Osteocyte (in vitro differentiated cells): Measurements from ENCODE around the gene SLC35E1. TPM values are rescaled to one million over a fixed set of nuclear protein-coding genes. Genes with fewer than 3 reads are reported as not detected.

Experiments
- DNase-seq: peaks from one replicate; pipeline ENCODE4 v3.0.0; 2021; ENCODE audit warnings: mixed read lengths; ENCODE audit not compliant: unreplicated experiment; ENCODE audit errors: extremely low spot score
- H3K27ac Mint-ChIP-seq: one replicate; pipeline ENCODE4 v1.8.0; 2021; ENCODE audit warnings: mild to moderate bottlenecking, mixed read lengths; ENCODE audit not compliant: unreplicated experiment
- H3K27me3 Mint-ChIP-seq: one replicate; pipeline ENCODE4 v1.8.0; 2021; ENCODE audit warnings: mixed read lengths; ENCODE audit not compliant: unreplicated experiment
- H3K36me3 Mint-ChIP-seq: one replicate; pipeline ENCODE4 v1.8.0; 2021; ENCODE audit warnings: mixed read lengths; ENCODE audit not compliant: unreplicated experiment
- H3K4me1 Mint-ChIP-seq: one replicate; pipeline ENCODE4 v1.8.0; 2021; ENCODE audit warnings: mixed read lengths; ENCODE audit not compliant: unreplicated experiment
- H3K4me3 Mint-ChIP-seq: one replicate; pipeline ENCODE4 v1.8.0; 2021; ENCODE audit warnings: mild to moderate bottlenecking, moderate library complexity, mixed read lengths; ENCODE audit not compliant: unreplicated experiment
- H3K9me3 Mint-ChIP-seq: one replicate; pipeline ENCODE4 v1.8.0; 2021; ENCODE audit warnings: mixed read lengths; ENCODE audit not compliant: unreplicated experiment
- total RNA-seq: library from RNA; stranded (reverse); gene quantifications from 2 replicates; pipeline ENCODE4 v1.2.1, GENCODE V29; 2021
- TF ChIP-seq, protein P1 (sequence below): fragments of 200-600 bp; sonication (generic); IDR thresholded peaks from 2 replicates; pipeline ENCODE4 v1.5.0; 2021; ENCODE audit warnings: antibody characterized with exemption, mild to moderate bottlenecking, moderate library complexity

Gene SLC35E1
- total RNA-seq, 1 donor from 2014 or later: 55.5 TPM

DNA sequence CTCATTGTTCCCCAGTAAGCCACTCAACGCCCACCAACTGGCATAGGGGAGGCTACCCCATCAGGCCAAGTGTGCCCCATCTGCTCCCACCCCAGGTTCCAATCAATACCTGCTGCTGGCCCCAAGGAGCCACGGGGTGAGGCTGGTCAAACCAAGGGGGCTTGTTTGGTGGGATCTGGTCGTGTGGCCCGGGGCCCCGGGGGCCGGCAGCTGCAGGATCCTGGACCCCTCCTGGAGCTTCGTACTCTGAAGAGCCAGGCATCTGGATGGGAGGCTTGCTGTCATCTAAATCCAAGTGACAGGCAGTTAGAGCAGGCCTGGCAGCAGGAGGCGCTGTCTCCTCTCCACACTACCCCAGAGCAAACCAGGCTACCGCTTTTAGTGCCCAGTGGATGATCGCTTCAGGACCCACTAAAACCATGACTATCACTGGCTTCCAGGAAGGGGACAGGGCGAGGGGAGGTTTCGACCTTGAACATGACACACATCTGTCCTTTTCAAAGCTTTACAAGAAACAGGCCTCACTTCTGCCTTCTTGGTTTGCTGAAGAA, 44.2 kb downstream of the SLC35E1 start:
- H3K27ac Mint-ChIP-seq: no peak overlapping the region
- peaks cover 38% of the 10 kb centered on the region for H3K36me3 Mint-ChIP-seq
- no peaks in the 10 kb centered on the region for H3K4me1 Mint-ChIP-seq
- no peaks in the 10 kb centered on the region for H3K9me3 Mint-ChIP-seq
- TF ChIP-seq, protein P1, sequence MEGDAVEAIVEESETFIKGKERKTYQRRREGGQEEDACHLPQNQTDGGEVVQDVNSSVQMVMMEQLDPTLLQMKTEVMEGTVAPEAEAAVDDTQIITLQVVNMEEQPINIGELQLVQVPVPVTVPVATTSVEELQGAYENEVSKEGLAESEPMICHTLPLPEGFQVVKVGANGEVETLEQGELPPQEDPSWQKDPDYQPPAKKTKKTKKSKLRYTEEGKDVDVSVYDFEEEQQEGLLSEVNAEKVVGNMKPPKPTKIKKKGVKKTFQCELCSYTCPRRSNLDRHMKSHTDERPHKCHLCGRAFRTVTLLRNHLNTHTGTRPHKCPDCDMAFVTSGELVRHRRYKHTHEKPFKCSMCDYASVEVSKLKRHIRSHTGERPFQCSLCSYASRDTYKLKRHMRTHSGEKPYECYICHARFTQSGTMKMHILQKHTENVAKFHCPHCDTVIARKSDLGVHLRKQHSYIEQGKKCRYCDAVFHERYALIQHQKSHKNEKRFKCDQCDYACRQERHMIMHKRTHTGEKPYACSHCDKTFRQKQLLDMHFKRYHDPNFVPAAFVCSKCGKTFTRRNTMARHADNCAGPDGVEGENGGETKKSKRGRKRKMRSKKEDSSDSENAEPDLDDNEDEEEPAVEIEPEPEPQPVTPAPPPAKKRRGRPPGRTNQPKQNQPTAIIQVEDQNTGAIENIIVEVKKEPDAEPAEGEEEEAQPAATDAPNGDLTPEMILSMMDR: peak; percentile 40
- no peak overlapping the region for H3K4me3 Mint-ChIP-seq
- H3K27me3 Mint-ChIP-seq: no peaks in the 10 kb centered on the region
- DNase-seq: no peak

DNA sequence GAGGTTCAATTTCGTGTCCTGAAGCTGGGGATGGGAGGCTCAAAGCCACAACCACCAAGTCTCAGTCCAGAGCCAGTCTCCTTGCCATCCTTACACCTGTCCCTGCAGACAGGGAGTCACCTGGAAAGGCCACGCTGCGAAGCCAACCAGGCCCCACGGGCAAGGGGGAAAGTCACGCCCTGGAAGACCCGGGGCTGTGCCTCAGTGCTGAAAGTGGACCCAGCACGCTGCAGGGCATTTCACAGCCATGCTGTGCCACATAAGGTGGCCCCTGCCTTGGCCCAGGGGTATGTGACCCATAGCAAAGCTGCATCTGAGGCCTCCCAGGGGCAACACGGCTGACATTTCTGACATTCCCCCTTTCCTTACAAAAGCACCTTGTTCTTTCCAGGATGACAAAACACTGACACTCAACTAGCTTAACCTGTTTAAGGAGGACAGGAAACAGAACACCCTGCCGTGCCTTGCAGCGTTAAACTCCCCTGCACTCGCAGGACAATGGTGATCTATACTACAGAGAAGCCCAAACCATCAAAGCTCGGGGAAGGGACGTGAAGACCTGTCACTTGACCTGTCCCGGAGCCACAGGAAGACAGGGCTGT, 44.8 kb downstream of the SLC35E1 start:
- no peak for DNase-seq
- H3K36me3 Mint-ChIP-seq: peaks cover 43% of the 10 kb centered on the region
- no peak overlapping the region for H3K4me3 Mint-ChIP-seq
- TF ChIP-seq, protein P1: no peak
- no peaks in the 10 kb centered on the region for H3K4me1 Mint-ChIP-seq
- no peaks in the 10 kb centered on the region for H3K9me3 Mint-ChIP-seq
- H3K27ac Mint-ChIP-seq: no peak overlapping the region
- H3K27me3 Mint-ChIP-seq: no peaks in the 10 kb centered on the region

DNA sequence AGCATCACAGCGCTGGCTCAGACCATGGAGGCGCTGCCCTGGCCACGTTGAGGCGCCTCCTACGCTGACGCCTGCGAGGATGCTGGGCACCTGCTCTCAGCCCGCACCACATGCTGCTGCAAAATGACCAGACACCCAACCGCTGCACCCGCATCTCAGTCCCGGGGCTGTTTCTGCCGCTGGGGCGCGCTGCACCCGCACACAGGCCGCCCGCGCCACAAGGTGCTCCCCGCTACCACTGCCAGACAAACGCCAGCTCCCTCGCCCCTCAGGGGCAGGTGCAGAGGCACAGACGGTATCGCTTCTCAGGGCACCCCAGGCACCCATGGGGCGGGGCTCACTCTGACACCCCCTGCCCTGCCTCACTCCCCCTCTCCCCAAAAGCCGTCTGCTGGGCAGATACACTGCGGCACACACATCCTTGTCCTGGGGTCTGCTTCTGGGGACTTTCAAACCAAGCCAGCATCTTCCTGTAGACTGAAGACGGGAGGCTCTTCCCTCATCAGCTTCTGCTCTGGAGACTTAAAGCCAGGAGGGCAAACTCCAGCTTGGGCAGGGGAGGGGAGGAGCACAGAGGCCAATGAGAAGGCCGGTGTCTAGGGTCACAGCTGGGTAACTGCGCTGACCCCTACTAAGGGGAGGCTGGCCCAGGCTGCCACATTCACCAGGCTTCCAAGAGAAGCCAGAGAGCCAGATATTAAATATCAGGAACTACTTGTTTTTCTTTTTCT, 46.3 kb downstream of the SLC35E1 start:
- no peaks in the 10 kb centered on the region for H3K27me3 Mint-ChIP-seq
- TF ChIP-seq, protein P1: no peak
- H3K27ac Mint-ChIP-seq: no peak overlapping the region
- H3K4me3 Mint-ChIP-seq: no peak overlapping the region
- no peak for DNase-seq
- no peaks in the 10 kb centered on the region for H3K9me3 Mint-ChIP-seq
- H3K36me3 Mint-ChIP-seq: peaks cover 32% of the 10 kb centered on the region
- no peaks in the 10 kb centered on the region for H3K4me1 Mint-ChIP-seq

DNA sequence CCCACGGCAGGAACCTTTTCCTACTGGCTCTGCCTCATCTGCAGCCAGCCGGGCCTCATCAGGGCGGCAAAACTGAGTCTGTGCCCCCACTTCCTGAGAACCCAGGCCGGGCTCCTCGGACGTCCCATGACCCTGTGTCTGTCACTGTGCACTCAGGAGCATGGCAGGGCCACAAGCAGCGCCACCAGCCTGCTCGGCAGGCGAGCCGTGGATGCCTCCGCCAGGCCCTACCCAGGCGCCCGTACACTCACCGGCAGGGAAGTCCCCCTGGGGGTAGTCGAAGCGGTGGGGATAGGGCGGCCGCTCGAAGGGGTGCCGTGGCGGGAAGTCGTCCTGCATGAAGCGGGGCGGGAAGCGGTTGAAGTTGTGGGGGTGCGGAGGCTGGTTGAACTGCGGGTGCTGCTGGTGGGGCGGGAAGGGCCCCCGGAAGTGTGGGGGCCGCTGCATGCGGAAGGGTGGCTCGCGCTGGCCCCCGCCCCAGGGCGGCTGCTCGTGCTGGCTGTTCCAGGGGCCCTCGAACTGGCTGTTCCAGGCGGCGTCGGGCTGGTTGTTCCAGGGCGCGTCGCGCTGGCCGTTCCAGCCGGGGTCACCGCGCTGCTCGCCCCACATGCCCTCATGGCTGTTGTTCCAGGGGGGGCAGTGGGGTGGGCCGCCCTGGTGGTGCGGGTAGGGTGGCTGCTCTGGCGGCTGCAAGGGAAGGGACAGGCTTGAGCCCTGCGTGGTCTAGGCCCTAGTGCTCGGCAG, 47.1 kb downstream of the SLC35E1 start:
- Mint-ChIP-seq H3K9me3 (no peaks in the 10 kb centered on the region), H3K4me1 (no peaks in the 10 kb centered on the region), H3K27ac (no peak overlapping the region), H3K4me3 (no peak overlapping the region), H3K27me3 (no peaks in the 10 kb centered on the region), H3K36me3 (peaks cover 37% of the 10 kb centered on the region)
- TF ChIP-seq, protein P1: no peak
- DNase-seq: no peak
